ENCODE measurements around the gene PARD6A.
"Not testable (repeated sequence)": the region's sequence is repeated elsewhere in the genome, so short reads cannot be mapped to it uniquely, and the experiment has no call there.

The PARD6A gene

DNA sequence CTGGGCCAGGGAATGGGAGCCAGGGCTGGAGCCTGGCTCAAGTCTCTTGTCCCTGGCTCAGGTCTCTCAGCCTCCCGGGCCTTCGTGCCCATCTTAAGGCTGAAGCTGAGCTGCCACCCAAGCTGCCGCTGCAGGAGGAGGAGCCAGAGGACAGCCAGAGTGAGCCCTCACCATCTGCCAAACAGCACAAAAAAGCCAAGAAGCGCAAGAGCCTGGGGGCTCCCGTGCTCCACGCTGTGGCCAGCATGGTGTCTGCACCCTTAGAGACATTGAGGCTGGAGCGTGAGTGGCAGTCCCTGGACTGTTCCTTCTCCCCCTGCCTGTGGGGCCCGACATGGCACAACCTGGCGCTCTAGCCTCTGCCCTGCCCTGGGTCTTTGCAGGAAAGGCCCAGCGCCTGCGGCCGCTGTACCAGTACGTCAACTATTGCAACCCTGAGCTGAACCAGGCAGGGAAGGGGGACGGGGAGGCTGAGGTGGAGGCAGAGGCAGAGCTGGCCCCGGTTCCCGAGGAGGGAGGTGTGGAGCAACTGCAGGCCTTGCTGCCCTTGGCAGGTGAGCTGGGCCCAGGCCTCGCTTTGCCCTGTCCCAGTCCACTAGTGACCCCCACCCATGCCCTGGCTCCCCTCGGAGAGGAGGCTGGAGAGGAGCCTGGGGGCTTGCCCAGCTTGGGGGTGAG lies 7.2 kb downstream of the PARD6A start:
- DNase-seq = peak; percentile 77

DNA sequence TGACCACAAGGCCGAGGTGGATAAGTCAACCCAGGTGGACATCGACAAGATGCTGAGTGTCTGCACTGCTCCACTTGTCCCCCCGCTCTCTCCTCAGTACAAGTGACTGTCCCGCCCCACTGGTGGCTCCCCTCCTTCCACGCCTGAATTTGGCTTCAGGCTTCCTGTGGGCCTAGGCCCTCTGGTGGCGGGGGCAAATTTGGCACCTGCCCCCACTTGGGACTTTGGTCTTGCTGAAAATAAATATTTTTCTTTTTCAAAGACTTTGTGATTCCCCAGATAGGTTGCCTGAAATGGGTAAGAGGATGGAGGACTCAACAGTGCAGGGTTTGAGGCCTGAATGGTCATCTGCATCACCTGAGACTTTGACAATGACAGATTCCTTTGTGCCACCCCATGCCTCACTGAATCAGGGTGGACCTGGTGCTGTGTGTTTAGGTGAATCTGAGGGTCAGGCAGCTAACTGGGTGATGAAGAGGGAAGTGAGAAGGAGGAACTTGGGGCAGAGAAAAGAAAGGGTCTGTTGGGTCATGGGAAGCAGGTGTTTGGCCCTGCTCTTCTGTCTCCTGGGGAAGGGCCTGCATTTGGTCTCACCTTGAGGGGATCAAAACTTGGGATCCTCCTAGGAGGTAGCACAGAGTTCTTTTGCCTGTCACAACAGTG lies 7.9 kb downstream of the PARD6A start:
- DNase-seq = no peak

DNA sequence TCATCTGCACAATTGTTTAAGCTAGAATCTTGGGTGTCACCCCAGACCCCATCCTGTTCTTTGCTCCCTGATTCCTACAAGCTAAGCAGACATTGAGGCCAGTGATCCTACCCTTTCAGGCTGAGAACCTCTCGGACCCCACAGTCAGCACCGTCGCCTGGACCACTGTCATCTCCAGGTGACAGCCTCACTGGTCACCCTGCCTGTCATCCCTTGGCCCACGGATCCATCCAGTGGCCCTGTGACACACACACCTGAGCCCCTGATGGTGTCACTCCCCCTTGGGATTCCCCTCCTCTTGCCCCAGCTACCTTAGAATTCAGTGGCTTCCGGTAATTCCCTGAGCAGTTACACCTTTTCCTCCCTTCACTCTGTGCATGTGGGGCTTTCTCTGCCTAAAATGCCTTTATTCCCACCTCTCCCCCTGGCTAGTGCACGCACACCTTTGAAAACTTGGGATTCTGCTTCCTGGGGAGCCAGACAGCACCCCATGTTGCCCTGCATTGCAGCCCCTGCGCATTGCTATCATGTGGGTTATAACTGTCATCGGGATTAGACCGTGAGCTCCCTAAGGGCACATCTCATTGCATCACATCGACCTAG lies 8.8 kb downstream of the PARD6A start:
- DNase-seq = no peak

DNA sequence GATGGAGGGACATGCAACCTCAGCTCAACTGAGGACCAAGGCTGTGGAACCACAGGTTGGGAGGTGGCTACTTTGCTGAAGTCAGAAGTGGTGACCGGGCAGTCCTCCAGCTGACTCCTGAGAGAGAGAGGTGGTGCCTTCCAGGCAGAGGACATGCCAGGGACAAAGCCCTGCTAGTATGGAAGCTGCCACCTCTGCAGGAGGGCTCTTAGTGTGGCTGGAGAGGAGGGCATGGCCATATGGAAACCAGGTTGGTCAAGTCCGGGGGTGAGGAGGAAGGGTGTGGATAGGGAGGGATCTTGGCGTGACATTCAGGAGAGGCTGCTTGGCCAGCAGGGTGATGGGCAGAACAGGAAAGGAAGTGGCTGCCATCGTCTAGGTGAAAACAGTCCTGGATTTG lies 11.5 kb downstream of the PARD6A start:
- DNase-seq = no peak

DNA sequence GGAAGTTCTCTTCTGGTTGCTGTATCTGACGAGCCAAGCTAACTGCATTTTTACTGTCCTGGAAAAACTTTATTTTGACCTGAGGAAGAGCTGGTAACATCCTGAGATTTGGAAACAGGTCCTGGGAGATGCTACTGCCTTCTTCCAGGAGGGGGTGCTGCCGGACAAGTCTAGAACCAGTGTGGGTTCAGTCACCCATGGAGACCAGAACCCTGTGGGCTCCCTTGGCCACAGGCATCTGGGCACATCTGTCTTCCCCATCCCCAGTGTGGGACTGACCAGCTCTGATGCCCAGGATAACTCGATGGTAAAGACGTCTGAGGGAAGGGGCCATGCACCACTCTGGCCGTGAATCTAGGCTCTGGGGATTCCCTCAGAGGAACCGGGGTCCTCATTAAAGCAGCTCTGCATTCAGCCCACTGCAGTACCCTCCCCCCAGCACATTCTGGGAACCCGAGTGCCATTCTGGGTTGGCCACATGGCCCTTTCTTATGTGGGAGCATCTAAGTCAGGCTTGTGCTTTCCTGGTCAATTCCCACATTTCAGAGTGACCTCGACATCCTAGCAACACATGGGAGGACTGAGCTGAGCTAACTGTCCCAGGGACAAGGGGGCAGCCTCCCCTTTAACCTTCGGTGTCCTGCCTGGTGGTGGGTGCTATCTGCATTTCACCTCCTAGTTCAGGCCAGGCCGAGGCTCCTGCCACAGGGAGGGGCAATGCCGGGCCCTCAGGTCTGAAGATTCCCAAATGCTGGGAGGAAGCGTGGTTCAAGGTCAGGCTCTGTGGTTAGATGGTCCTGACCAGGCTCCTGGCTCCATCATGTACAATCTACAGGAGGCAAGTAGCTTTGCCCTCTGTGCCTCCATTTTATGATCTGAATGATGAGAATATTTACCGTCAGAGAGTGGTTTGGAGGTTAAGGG lies 12.2 kb downstream of the PARD6A start:
- no peak for DNase-seq

DNA sequence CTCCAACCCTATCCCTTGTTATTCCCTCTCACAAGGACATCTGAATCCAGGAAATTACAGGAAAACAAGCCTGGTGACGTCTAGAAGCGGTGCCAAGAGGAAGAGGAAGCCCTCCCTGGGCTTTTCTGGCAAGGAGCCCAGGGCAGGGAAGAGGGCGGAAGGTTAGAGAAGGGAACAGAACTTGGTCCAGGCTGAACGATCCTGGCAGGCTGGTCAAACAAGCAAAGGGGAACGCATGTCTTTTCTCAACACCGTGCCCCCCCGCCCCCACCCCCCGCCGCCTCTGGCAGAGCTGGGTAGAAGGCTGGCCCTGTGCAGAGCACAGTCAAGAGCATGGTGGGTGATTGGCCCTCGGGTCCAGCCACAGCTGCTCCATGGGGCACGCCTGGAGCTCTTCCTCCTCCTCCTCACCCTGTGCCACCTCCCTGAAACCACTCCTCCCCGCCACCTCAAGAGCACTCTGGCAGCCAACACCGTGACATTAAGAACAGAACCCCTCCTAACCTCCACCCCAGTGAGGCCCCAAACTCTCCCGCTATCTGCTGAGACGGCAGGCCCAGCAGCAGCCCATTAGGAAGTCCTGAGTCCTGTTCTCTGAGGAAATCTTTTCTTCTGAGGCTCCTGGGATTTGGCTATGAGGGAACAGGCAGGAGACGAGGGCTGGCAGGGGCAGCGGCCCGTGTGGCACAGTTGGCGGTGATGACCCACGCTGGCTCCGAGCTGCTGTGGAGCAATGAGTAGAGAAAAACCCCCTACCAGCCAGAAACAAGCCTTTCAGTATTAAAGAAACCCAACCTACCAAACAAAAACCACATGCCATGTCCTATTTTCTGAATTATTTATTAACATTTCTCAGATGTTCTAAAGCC lies 13.2 kb downstream of the PARD6A start:
- no peak for DNase-seq

DNA sequence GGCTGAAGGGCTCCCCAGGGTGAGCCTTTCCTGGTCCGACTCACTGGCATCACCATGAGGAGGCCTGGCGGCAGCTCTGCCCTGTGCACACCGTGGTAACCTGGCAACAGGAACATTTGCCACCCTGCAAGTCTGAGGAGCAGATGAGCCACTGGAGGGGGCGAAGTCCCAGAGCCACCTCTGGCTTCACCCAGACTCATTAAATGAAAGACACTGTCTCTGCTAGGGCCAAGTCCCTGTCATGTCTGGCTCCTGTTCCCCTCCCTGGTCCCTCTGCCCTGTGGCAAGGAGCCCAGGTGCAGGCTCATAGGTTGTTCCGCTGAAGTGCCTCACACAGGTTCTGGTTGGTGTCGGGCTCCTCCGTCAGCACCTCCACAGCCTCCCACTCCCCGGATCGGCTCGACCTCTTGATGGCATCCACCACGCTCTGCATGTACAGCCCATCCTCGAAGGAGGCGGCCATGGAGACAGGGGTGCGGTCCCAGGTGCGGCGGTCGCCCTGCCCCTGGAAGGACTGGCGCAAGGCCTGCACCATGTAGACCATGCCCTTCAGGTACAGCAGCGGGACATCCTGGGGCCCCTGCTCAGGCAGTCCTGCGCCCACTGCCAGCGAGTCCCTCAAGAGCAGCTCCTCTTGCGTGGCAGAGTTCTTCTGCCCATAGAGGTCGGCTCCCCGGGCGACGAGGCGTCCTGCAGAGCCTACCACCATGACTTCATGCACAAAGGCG lies 14.3 kb downstream of the PARD6A start:
- no peak for DNase-seq

DNA sequence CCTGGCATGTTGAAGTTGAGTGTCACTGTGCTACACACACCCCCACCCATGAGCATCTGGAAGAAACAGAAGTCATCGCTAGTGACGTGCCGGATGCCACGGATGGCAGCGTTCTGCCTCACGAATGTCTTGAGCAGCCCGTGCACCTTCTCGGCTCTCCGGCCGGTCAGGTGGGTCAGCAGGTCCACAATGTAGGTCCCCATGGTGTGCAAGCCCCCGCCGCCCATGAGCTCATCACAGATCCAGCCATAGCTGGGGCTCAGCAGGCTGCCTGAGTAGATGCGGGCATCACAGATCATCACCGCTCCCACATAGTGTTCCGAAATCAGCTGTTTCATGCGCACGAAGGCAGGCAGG lies 14.8 kb downstream of the PARD6A start:
- no peak for DNase-seq

DNA sequence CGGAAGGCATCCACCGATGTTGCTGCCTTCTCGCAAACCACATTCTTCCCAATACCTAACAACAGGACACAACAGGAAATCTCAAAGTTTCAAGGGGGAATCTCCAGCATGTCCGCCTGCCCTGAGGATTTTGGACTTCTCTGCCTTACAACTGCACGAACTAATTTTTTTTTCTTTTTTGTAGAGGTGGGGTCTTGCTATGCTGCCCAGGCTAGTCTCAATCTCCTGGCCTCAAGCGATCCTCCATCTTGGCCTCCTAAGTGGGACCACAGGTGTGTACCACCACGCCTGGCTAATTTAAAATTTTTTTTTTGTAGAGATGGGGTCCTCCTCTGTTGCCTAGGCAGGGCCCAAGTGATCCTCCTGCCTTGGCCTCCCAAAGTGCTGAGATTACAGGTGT lies 15.2 kb downstream of the PARD6A start:
- DNase-seq = no peak

DNA sequence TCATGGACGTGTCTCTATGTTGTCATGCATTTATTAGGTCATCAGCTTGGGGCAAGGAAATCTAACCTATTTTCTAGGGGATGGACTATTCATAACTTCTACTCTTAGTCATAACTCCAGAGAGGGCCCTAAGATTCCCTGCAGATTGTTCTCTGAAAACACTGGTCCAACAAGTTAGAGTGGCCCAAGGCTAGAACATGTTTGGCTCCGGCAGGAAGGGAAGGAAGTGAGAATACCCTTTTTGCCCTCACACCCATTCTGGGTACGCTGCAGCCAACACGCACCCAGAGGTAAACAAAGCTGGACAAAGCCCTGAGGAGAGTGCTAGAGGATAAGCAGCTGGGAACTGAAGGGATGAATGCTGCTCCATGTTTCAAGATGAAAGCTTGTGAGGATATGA lies 15.8 kb downstream of the PARD6A start:
- DNase-seq = no peak

DNA sequence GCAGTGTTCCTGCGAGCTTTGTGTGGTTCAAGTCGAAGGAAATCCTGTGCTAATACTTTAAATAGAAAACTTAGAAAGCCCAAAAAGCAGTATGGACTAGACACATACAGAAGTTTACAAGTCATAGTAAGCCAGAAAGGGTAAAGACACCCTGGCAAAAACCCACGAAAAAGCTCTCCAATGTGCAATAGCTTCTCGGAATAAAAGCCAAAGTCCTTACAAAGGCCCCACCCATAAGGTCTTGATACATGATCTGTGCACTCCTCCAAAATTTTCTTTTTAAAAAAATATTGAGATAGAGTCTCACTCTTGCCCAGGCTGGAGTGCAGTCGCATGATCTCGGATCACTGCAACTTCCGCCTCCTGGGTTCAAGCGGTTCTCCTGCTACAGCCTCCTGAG lies 16.2 kb downstream of the PARD6A start:
- no peak for DNase-seq

DNA sequence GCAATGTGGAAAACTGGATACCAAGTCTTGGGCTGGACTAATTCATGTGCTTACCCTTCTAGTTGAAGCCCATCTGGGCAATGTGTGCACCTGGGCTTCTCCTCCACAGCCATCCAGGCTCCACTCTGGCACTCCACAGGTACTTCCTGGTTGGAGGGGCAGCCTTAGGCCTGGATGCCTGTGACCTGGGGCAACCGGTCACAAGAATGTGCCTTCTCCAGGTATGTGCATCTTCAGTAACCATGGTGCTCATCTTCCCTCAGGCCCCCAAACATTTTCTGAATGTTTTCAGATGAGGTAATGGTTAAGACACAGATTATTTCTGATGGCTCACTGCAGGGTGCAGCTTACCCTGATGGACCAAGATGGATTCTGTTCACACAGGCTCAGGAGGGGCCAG lies 17.0 kb downstream of the PARD6A start:
- no peak for DNase-seq

DNA sequence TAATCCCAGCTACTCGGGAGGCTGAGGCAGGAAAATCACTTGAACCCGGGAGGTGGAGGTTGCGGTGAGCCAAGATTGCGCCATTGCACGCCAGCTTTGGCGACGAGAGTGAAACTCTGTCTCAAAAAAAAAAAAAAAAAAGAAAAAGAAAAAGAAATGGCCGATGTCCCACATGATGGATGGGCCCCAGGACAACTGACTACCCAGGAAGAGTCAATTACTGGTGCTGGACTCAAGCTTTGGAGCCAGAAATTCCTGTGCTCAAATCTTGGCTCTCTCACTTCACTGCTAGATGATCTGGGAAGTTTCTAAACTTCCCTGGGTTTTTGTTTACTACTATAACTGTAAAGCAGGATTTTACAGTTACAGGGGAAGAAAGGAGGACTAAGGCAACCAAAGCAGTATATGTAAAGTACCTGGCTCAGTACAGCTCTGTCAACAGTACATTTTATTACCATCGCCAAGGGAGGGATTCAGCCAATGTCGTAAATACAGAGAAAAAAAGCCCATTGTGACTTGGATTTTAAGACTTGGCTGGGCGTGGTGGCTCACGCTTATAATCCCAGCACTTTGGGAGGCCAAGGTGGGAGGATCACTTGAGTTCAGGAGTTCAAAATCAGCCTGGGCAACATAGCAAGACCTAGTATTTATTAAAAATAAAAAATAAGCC lies 17.7 kb downstream of the PARD6A start:
- peak; percentile 84 for DNase-seq

DNA sequence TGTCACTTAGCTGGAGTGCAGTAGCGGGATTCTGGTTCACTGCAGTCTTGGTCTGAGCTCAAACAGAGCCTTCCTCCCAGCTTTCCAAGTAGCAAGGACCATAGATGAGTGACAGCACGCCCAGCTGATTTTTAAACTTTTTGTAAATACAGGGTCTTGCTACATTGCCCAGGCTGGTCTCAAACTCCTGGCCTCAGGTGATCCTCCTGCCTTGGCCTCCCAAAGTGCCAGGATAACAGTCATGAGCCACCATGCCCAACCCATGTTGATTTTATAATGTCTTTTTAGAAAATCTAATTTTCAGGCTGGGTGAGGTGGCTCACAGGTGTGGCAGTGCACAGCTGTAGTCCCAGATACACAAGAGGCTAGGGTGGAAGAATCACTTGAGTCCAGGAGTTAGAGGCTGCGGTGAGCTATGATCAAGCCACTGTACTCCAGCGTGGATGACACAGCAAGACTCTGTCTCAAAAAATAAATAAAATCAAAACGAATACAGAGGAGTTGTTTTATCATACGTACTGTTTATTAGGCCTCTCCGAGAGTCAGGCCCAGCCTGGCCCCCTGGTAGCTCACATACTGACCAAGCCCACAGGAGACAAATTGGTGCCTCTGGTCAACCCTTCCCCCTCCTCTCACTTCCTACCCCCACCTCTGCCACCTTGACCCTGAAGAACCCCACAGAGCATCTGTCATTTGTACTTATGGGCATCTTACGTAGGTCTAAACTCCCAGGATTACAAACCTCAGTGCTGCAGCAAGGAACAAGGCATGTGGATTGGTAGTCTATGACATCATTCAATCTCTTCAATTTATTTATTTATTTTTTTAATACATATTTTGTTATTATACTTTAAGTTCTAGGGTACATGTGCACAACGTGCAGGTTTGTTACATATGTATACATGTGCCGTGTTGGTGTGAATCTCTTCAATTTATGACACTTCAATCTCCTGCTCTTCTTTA lies 19.5 kb downstream of the PARD6A start:
- DNase-seq = no peak

DNA sequence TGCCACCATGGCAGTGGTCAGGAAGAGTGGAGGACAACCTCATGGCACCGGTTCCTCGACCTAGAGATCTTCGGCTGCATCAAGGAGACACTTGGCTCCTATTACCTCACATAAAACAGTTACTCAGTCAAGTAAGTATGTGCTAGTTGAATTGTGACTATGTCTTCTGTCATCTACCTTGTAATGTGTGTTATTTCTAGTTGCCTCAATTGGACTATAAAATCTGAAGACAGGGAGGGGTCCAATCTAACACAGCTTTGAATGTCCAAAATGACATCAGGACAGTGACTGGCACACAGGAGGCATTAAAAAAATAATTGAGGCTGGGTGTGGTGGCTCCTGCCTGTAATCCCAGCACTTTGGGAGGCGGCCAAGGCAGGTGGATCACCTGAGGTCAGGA lies 23.0 kb downstream of the PARD6A start:
- DNase-seq = no peak

DNA sequence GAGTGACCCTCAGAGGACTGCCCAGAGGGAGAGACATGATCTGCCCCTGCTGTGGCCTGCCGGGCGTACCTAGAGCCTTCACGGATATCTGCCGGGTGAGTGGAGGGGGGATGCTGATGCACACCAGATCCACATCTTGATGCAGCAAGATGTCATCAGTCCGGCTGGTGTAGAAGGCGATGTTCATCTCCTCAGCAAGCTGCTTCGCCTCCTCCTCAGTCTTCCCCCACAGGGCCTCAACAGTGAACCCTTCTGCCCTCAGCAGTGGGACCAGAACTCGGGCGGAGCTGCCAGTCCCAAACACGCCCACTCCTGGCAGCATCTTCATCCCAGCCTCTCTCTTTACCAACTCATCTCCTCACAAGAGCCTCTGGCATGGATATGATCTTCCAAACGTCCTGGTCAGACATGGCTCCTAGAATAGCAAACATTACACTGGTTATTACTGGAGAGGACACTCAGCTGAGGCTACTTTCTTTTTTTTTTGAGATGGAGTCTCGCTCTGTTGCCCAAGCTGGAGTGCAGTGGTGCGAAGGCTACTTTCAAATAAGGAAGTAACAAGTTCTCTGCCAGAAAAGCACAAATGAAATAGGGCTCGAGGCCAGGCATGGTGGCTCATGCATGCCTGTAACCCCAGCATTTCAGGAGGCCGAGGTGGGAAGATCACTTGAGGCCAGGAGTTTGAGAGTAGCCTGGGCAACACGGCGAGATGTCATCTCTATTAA lies 24.8 kb downstream of the PARD6A start:
- no peak for DNase-seq

DNA sequence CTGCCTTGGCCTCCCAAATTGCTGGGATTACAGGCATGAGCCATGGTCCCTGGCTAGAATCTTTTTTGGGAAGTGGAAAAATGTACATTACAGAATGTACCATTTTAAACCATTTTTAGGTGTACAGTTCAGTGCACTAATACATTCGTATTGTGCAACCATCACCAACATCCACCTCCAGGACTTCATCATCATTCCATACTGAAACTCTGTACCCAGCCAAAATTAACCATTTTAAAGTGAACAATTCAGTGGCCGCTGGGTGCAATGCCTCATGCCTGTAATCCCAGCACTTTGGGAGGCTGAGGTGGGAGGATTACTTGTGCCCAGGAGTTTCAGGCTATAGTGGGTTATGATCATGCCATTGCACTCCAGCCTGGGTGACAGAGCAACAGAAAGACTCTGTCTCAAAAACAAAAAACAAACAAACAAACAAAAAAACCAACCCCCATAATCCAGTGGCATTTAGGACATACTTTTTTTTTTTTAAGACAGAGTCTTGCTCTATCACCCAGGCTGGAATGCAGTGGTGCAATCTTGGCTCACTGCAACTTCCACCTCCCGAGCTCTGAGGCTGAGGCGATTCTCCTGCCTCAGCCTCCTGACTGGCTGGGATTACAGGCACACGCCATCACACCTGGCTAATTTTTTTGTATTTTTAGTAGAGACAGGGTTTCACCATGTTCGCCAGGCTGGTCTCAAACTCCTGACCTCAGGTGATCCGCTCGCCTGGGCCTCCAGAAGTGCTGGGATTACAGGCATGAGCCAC lies 32.9 kb downstream of the PARD6A start:
- not testable (repeated sequence) for DNase-seq

DNA sequence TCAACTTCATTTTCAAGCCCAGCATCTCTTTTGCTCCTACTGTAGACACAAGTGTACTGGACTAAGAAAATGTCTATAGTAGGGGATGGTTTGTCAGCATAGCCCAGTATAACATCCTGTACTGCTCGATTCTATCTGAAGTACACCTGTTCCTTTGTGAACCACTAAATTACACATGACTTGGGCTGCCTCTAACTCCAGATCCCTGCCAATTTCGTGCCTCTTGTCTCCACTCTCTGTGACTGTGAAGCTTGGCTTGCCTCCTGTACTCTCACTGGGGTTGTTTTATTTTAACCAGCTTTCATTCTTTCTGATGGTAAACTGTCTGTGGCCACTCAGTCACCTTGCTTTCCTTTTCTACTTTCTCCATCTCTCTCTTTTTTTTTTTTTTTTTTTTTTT lies 33.9 kb downstream of the PARD6A start:
- no peak for DNase-seq

Data from NCI-H526 treated with DMSO at 0.1 percent for 48 hours (cell line).